HepG2 (cell line): ENCODE measurements around the gene EML2. TPM values are rescaled to one million over a fixed set of nuclear protein-coding genes. Genes with fewer than 3 reads are reported as not detected.

Experiments
- ATAC-seq: fragments of 200-7000 bp; cut with Tn5 transposase; 3 replicates; pipeline ENCODE4 v1.9.1; 2020; ENCODE audit warnings: mild to moderate bottlenecking, moderate library complexity
- BruUV-seq: library from RNA; stranded (reverse); fragments of 400-500 nt; replicated peaks from 2 replicates; lab custom pipeline; 2021; lab: Mats Ljungman, UMichigan
- CTCF ChIA-PET: fragments of 300-600 bp; formaldehyde crosslinking; extraction: SDS; loops from one replicate; lab custom pipeline; 2021; ENCODE audit warnings: low total read pairs, inconsistent platforms, low intra/inter-chr PET ratio; lab: Yijun Ruan, JAX
- POLR2A ChIA-PET: fragments of 350-600 bp; sonication (Branson Sonifier 250); formaldehyde crosslinking; loops from one replicate; lab custom pipeline; 2020; ENCODE audit warnings: antibody characterized with exemption, inconsistent platforms; lab: Yijun Ruan, JAX
- DNase-seq: peaks from one replicate; pipeline ENCODE4 v3.0.0-alpha.2; 2015; ENCODE audit warnings: low spot score
- FAIRE-seq: peaks from 3 replicates; lab custom pipeline; 2011; peaks lifted over from hg19 to GRCh38; lab: Jason Lieb, UNC
- H2AFZ ChIP-seq: one replicate; pipeline ENCODE4 v1.6.1; 2011; ENCODE audit warnings: low read length, inconsistent platforms
- H3K27ac ChIP-seq: fragments of 300-600 bp; 3 replicates; pipeline ENCODE4 v1.8.0; 2011; ENCODE audit warnings: mixed run types, mild to moderate bottlenecking, mixed read lengths, low read length, inconsistent platforms; ENCODE audit not compliant: insufficient read depth; ENCODE audit errors: extremely low read length
- H3K27me3 ChIP-seq, 2 experiments: fragments of 200-600 bp in 1 of 2; 2 replicates in 1 of 2; 3 replicates in 1 of 2; pipeline versions ENCODE4 v1.6.0 to v1.8.0; 2011; ENCODE audit warnings: low read length in 2 of 2, mild to moderate bottlenecking in 2 of 2, moderate library complexity in 2 of 2, inconsistent platforms in 1 of 2; ENCODE audit not compliant: insufficient read depth in 2 of 2, control insufficient read depth in 1 of 2
- H3K36me3 ChIP-seq, 2 experiments: fragments of 200-600 bp in 1 of 2; replicated peaks in 1 of 2; 2 replicates in 1 of 2; 3 replicates in 1 of 2; pipeline versions ENCODE4 v1.5.1 to v1.8.0; 2011; ENCODE audit warnings: low read length in 2 of 2, inconsistent platforms in 1 of 2; ENCODE audit not compliant: insufficient read depth in 2 of 2, control insufficient read depth in 1 of 2
- H3K4me1 ChIP-seq: 2 replicates; pipeline ENCODE4 v1.5.1; 2012; ENCODE audit warnings: low read length, inconsistent platforms; ENCODE audit not compliant: insufficient read depth
- H3K4me2 ChIP-seq: 2 replicates; pipeline ENCODE4 v1.6.0; 2011; ENCODE audit warnings: low read depth, low read length, inconsistent platforms
- H3K4me3 ChIP-seq, 3 experiments: fragments of 200-600 bp in 1 of 3; sonication (generic), shearing (Covaris generic) in 1 of 3; replicated peaks in 1 of 3; 2 replicates each; pipeline ENCODE4 v1.5.1; 2011 to 2016; ENCODE audit warnings: low read length in 3 of 3, inconsistent platforms in 2 of 3, low read depth in 2 of 3, mild to moderate bottlenecking in 2 of 3, control low read depth in 1 of 3, mixed read lengths in 1 of 3; ENCODE audit not compliant: insufficient read depth in 1 of 3
- H3K79me2 ChIP-seq: one replicate; pipeline ENCODE4 v1.6.1; 2011; ENCODE audit warnings: low read length, inconsistent platforms; ENCODE audit not compliant: insufficient read depth
- H3K9ac ChIP-seq: 2 replicates; pipeline ENCODE4 v1.6.0; 2011; ENCODE audit warnings: mild to moderate bottlenecking, low read depth, low read length, inconsistent platforms; ENCODE audit not compliant: insufficient read depth
- H3K9me3 ChIP-seq: 2 replicates; pipeline ENCODE4 v1.5.1; 2012; ENCODE audit warnings: mild to moderate bottlenecking, low read length
- H4K20me1 ChIP-seq: 2 replicates; pipeline ENCODE4 v1.6.0; 2011; ENCODE audit warnings: inconsistent platforms, mild to moderate bottlenecking, low read length, moderate library complexity; ENCODE audit not compliant: insufficient read depth
- FOXK1 ChIP-seq: sonication (generic); formaldehyde crosslinking; IDR thresholded peaks from 2 replicates; pipeline ENCODE4 v1.4.0; 2020; ENCODE audit warnings: low read depth, missing genetic modification reagents, borderline replicate concordance
- HOXD1 ChIP-seq: sonication (generic); formaldehyde crosslinking; IDR thresholded peaks from 2 replicates; pipeline ENCODE4 v1.5.0; 2020; ENCODE audit warnings: missing genetic modification reagents
- MAFK ChIP-seq, 2 experiments: IDR thresholded peaks in 1 of 2; conservative IDR thresholded peaks in 1 of 2; 2 replicates each; pipeline ENCODE4 v1.6.1; 2011; ENCODE audit warnings: improper control_type of control experiment in 2 of 2, low read length in 2 of 2
- MED13 ChIP-seq: sonication (generic); formaldehyde crosslinking; IDR thresholded peaks from 2 replicates; pipeline ENCODE4 v1.5.0; 2020; ENCODE audit warnings: missing genetic modification reagents
- MLX ChIP-seq: IDR thresholded peaks from 2 replicates; pipeline ENCODE4 v1.6.1; 2016
- MYPOP ChIP-seq: sonication (generic); formaldehyde crosslinking; IDR thresholded peaks from 2 replicates; pipeline ENCODE4 v1.8.1; 2023; ENCODE audit warnings: mild to moderate bottlenecking, moderate library complexity, missing genetic modification reagents
- PITX1 ChIP-seq: sonication (generic); formaldehyde crosslinking; IDR thresholded peaks from 2 replicates; pipeline ENCODE4 v1.5.1; 2020; ENCODE audit warnings: mild to moderate bottlenecking, missing genetic modification reagents
- POLR2A ChIP-seq, 2 experiments: IDR thresholded peaks; 2 replicates each; pipeline ENCODE4 v1.6.1; 2011; ENCODE audit warnings: low read depth in 2 of 2, low read length in 2 of 2, mild to moderate bottlenecking in 1 of 2, moderate library complexity in 1 of 2; ENCODE audit not compliant: insufficient read depth in 1 of 2
- TARDBP ChIP-seq: sonication (generic); formaldehyde crosslinking; IDR thresholded peaks from 2 replicates; pipeline ENCODE4 v1.8.0; 2022; ENCODE audit warnings: mild to moderate bottlenecking, missing genetic modification reagents
- TCF7 ChIP-seq: sonication (generic); IDR thresholded peaks from 2 replicates; pipeline ENCODE4 v1.6.1; 2016; ENCODE audit warnings: antibody characterized with exemption, low read depth
- ZBTB14 ChIP-seq: sonication (generic); formaldehyde crosslinking; IDR thresholded peaks from 2 replicates; pipeline ENCODE4 v1.4.0; 2020; ENCODE audit warnings: missing genetic modification reagents
- ZFAT ChIP-seq: sonication (generic); formaldehyde crosslinking; conservative IDR thresholded peaks from 2 replicates; pipeline ENCODE4 v1.8.1; 2023; ENCODE audit warnings: missing genetic modification reagents, inconsistent platforms
- ZFP90 ChIP-seq: sonication (generic); formaldehyde crosslinking; IDR thresholded peaks from 2 replicates; pipeline ENCODE4 v1.8.0; 2022; ENCODE audit warnings: missing genetic modification reagents, mild to moderate bottlenecking, inconsistent platforms, borderline replicate concordance
- ZNF124 ChIP-seq: sonication (generic); formaldehyde crosslinking; IDR thresholded peaks from 2 replicates; pipeline ENCODE4 v1.4.0; 2020; ENCODE audit warnings: missing genetic modification reagents
- ZNF253 ChIP-seq: sonication (generic); formaldehyde crosslinking; IDR thresholded peaks from 2 replicates; pipeline ENCODE4 v1.8.0; 2022; ENCODE audit warnings: mild to moderate bottlenecking, missing genetic modification reagents, borderline replicate concordance
- ZNF333 ChIP-seq: sonication (generic); formaldehyde crosslinking; IDR thresholded peaks from 2 replicates; pipeline ENCODE4 v1.4.0; 2020; ENCODE audit warnings: mild to moderate bottlenecking, missing genetic modification reagents, borderline replicate concordance
- WGBS: methylation state at CpG from one replicate; pipeline ENCODE4 v1.1.6; 2017; ENCODE audit warnings: low lambda C conversion rate; 5-methylcytosine and 5-hydroxymethylcytosine counted together
- in situ Hi-C: cut with HindIII; loops from 2 replicates; pipeline ENCODE4 v1.10.0; 2017; ENCODE audit warnings: low pct_unique_long_range_greater_than_20kb; ENCODE audit not compliant: extremely low pct_ligation_motif_present
- intact Hi-C: fragments of 100-400 bp; cut with micrococcal nuclease; formaldehyde crosslinking; loops from one replicate; pipeline ENCODE4 v1.10.0; 2022; ENCODE audit not compliant: unreplicated experiment
- polyA plus RNA-seq, 8 experiments: library from polyadenylated mRNA; depleted of rRNA in 3 of 8; stranded (reverse) in 7 of 8; unstranded in 1 of 8; fragments of >200 nt; fragmentation: Illumina TruSeq in 4 of 8; extraction: Trizol in 4 of 8; gene quantifications; 2 replicates each; pipeline versions ENCODE4 v1.2.1 to v1.2.3, GENCODE V29; 2011 to 2016; ENCODE audit warnings: low read depth in 4 of 8, missing spikeins in 1 of 8, mixed read lengths in 1 of 8; ENCODE audit not compliant: insufficient read depth in 1 of 8
- total RNA-seq, 5 experiments: library from RNA; depleted of rRNA; stranded (reverse); fragments of >200 nt; fragmentation: Illumina TruSeq; extraction: Trizol; gene quantifications; 2 replicates each; pipeline ENCODE4 v1.2.3, GENCODE V29; 2016; ENCODE audit warnings: low read depth in 1 of 5

EML2 gene
- total and polyA plus RNA-seq, 2 of the 13 experiments (the other 11 are each of a cell fraction or from before 2014, with no cell fraction given): 7.3 to 12.9 TPM

GRCh38 chr19:45643024-45643926 lies 4.1 kb upstream of the EML2 start (continued):
- TF ChIP-seq ZBTB14 (CRISPR knock-in tag): no peak

- H3K4me2 ChIP-seq: peak overlapping the region; percentile 98
- H2AFZ ChIP-seq: peak overlapping the region; percentile 69
- TSS peak; percentile 67 for BruUV-seq
- H3K4me3 ChIP-seq: peak overlapping the region; percentile 41 to 63 (median 42)
- H3K9ac ChIP-seq: peak overlapping the region; percentile 42; the same call in 1 of the 2 replicates
- no peaks in the 10 kb centered on the region for H3K36me3 ChIP-seq
- no peaks in the 10 kb centered on the region for H4K20me1 ChIP-seq
- DNase-seq (peak; percentile 90), FAIRE-seq (peak; percentile 66), ATAC-seq (peak; percentile 57)
- peaks cover 72% of the 10 kb centered on the region for H3K4me1 ChIP-seq
- intact Hi-C loops (loop anchor here (5.0 kb wide), 1 partner anchor 144 kb away; the partner anchor contains the start of genes PPM1N and RTN2), in situ Hi-C loops (loop anchor here (5.0 kb wide), 1 partner anchor 49 kb away; no protein-coding TSS in a partner anchor)
- 2% methylated on average over 37 of the region's 40 CpGs for WGBS
- POLR2A ChIA-PET: interaction anchor here (0.6 to 5.9 kb wide), 19 partner anchors 8 to 241 kb away, joined by 3 to 56 read pairs (median 4); partner anchors contain the start of genes GIPR, OPA3 and QPCTL
- H3K9me3 ChIP-seq: no peaks in the 10 kb centered on the region
- peak overlapping the region; percentile 64 for H3K27ac ChIP-seq
- H3K27me3 ChIP-seq: peaks cover 0 to 9% of the 10 kb centered on the region in 2 experiments; a peak in 3 of 5 replicates
- CTCF ChIA-PET: interaction anchor here (1.1 to 4.0 kb wide), 3 partner anchors 35 to 64 kb away, joined by 6 to 45 read pairs (median 29); no protein-coding TSS in a partner anchor
- no peaks in the 10 kb centered on the region for H3K79me2 ChIP-seq
- TF ChIP-seq PITX1 (no peak), MYPOP (CRISPR knock-in tag) (0 out of 2 replicates have a peak, but pooled peaks have one; percentile 18), ZNF253 (peak; percentile 23; the same call in 1 of the 2 replicates), ZFAT (CRISPR knock-in tag) (no peak), ZNF124 (CRISPR knock-in tag) (no peak), TARDBP (CRISPR knock-in tag) (no peak), ZFP90 (no peak; the same call in 1 of the 2 replicates), TCF7 (no peak), HOXD1 (CRISPR knock-in tag) (no peak), MLX (CRISPR knock-in tag) (no peak), ZNF333 (CRISPR knock-in tag) (no peak), FOXK1 (CRISPR knock-in tag) (no peak), POLR2A (IDR thresholded peaks at IDR 0.05; ENCODE audit: insufficient read depth in 1 of 2, low read depth in 2 of 2, low read length in 2 of 2) (peak in 1 of 2 experiments; percentile 54; a peak in 2 of 4 replicates), MAFK (conservative IDR thresholded peaks at IDR 0.05 in 1 of 2, IDR thresholded peaks at IDR 0.05 in 1 of 2; ENCODE audit: low read length in 2 of 2) (no peak), MED13 (CRISPR knock-in tag) (no peak)
Measured at GRCh38 chr19:45641274-45642105, 2.3 kb upstream of the EML2 start.
